HEK293 (cell line): ENCODE results near the gene ALDH4A1.

Source experiments
- CTCF ChIA-PET: fragments of 350-600 bp; formaldehyde crosslinking; extraction: SDS; loops from one replicate; lab custom pipeline; 2021; ENCODE audit warnings: antibody characterized with exemption; lab: Yijun Ruan, JAX
- POLR2A ChIA-PET: fragments of 300-600 bp; formaldehyde crosslinking; extraction: SDS; loops from one replicate; lab custom pipeline; 2020; ENCODE audit warnings: antibody characterized with exemption, inconsistent platforms; lab: Yijun Ruan, JAX
- H3K27ac ChIP-seq: fragments of 200-500 bp; sonication (Bioruptor generic); 2 replicates; pipeline ENCODE4 v1.5.1; 2014; ENCODE audit warnings: low read depth, low read length, control low read depth, inconsistent platforms; ENCODE audit errors: extremely low read depth
- H3K36me3 ChIP-seq, 2 experiments: fragments of 200-500 bp in 1 of 2; sonication (Bioruptor generic) in 1 of 2; 1 replicate in 1 of 2; 2 replicates in 1 of 2; pipeline ENCODE4 v1.5.1; 2014 to 2017; ENCODE audit warnings: inconsistent platforms in 2 of 2, low read length in 2 of 2; ENCODE audit not compliant: control insufficient read depth in 2 of 2, insufficient read depth in 1 of 2
- H3K4me1 ChIP-seq: fragments of 200-500 bp; sonication (Bioruptor generic); 2 replicates; pipeline ENCODE4 v1.5.1; 2014; ENCODE audit warnings: mild to moderate bottlenecking, low read length, inconsistent platforms; ENCODE audit not compliant: control insufficient read depth, insufficient read depth
- H3K4me3 ChIP-seq: 2 replicates; pipeline ENCODE4 v1.5.1; 2011; ENCODE audit warnings: low read depth, mild to moderate bottlenecking, control low read depth, low read length, moderate library complexity
- H3K9me3 ChIP-seq: fragments of 200-500 bp; sonication (Bioruptor generic); 2 replicates; pipeline ENCODE4 v1.5.1; 2014; ENCODE audit warnings: low read depth, low read length, inconsistent platforms; ENCODE audit not compliant: control insufficient read depth, insufficient read depth
- GLIS2 ChIP-seq: fragments of 450-650 bp; formaldehyde crosslinking; IDR thresholded peaks from 2 replicates; pipeline ENCODE4 v1.5.1; 2016; ENCODE audit warnings: missing biosample characterization, missing genetic modification characterization
- SCRT1 ChIP-seq: fragments of 450-650 bp; formaldehyde crosslinking; IDR thresholded peaks from 2 replicates; pipeline ENCODE4 v1.5.1; 2016; ENCODE audit warnings: missing biosample characterization, missing genetic modification characterization, borderline replicate concordance
- ZBTB21 ChIP-seq: fragments of 450-650 bp; formaldehyde crosslinking; IDR thresholded peaks from 2 replicates; pipeline ENCODE4 v1.5.1; 2017; ENCODE audit warnings: missing biosample characterization, missing genetic modification characterization
- ZNF169 ChIP-seq: fragments of 450-650 bp; formaldehyde crosslinking; IDR thresholded peaks from 2 replicates; pipeline ENCODE4 v1.5.1; 2016; ENCODE audit warnings: missing biosample characterization, missing genetic modification characterization
- ZNF2 ChIP-seq: fragments of 450-650 bp; formaldehyde crosslinking; IDR thresholded peaks from 2 replicates; pipeline ENCODE4 v1.5.1; 2016; ENCODE audit warnings: missing biosample characterization, missing genetic modification characterization
- ZNF211 ChIP-seq: fragments of 450-650 bp; formaldehyde crosslinking; IDR thresholded peaks from 2 replicates; pipeline ENCODE4 v1.5.1; 2016; ENCODE audit warnings: low read depth, missing biosample characterization, missing genetic modification characterization
- ZNF664 ChIP-seq: fragments of 450-650 bp; formaldehyde crosslinking; IDR thresholded peaks from 2 replicates; pipeline ENCODE4 v1.5.1; 2016; ENCODE audit warnings: missing biosample characterization, missing genetic modification characterization
- ZNF768 ChIP-seq: fragments of 450-650 bp; formaldehyde crosslinking; IDR thresholded peaks from 2 replicates; pipeline ENCODE4 v1.5.1; 2018; ENCODE audit warnings: missing biosample characterization, mild to moderate bottlenecking, missing genetic modification characterization
- TF ChIP-seq, protein P1 (sequence below): fragments of 450-650 bp; IDR thresholded peaks from 2 replicates; pipeline ENCODE4 v1.5.1; 2018; ENCODE audit warnings: missing biosample characterization, missing genetic modification characterization
- TF ChIP-seq, protein P2 (sequence below): fragments of 450-650 bp; formaldehyde crosslinking; IDR thresholded peaks from 2 replicates; pipeline ENCODE4 v1.5.1; 2016; ENCODE audit warnings: missing biosample characterization, missing genetic modification characterization
- TF ChIP-seq, protein P3 (sequence below): fragments of 450-650 bp; formaldehyde crosslinking; IDR thresholded peaks from 2 replicates; pipeline ENCODE4 v1.5.1; 2017; ENCODE audit warnings: missing biosample characterization, missing genetic modification characterization

Gene ALDH4A1

DNA sequence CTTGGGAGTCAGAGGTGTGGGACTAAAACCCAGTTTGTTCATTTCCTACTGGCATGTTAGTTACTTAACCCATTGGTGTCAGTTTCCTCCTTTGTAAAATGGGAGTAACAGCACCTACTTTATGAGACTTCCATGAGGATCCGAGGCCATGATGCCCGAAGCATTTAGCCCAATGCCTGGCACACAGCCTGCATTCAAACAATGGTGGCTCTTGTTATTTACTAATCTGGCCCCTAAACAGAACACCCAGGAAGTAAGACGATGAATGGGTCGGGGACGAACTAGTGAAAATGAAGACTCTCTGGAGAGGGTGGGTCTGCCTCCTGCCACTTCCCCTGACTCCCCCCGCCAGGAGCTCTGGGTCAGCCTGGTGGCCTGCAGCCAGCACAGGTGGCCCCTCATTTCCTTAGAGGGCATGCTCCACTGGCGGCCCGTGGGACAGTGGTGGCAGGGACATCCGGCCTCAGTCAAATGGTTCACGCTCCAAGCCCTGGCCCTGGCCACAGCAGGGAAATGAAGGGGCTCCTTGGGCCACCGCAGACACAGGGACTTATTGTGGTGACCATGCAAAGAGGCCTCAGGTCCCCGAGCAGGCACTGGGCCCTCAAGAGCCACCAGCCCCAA lies 33.4 kb downstream of the ALDH4A1 start:
- CTCF ChIA-PET, result interaction anchor here (0.8 to 1.0 kb wide), 3 partner anchors 8 to 66 kb away, joined by 3 read pairs; no protein-coding TSS in a partner anchor
- H3K36me3 ChIP-seq, result no peaks in the 10 kb centered on the region
- H3K4me3 ChIP-seq, result no peak overlapping the region
- TF ChIP-seq, protein P1, sequence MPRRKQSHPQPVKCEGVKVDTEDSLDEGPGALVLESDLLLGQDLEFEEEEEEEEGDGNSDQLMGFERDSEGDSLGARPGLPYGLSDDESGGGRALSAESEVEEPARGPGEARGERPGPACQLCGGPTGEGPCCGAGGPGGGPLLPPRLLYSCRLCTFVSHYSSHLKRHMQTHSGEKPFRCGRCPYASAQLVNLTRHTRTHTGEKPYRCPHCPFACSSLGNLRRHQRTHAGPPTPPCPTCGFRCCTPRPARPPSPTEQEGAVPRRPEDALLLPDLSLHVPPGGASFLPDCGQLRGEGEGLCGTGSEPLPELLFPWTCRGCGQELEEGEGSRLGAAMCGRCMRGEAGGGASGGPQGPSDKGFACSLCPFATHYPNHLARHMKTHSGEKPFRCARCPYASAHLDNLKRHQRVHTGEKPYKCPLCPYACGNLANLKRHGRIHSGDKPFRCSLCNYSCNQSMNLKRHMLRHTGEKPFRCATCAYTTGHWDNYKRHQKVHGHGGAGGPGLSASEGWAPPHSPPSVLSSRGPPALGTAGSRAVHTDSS (tag by site-specific recombination), result no peak
- TF ChIP-seq ZNF211 (tag by site-specific recombination) (no peak), ZNF2 (no peak), ZBTB21 (tag by site-specific recombination) (no peak), GLIS2 (tag by site-specific recombination) (no peak), ZNF169 (tag by site-specific recombination) (no peak)
- TF ChIP-seq, protein P2, sequence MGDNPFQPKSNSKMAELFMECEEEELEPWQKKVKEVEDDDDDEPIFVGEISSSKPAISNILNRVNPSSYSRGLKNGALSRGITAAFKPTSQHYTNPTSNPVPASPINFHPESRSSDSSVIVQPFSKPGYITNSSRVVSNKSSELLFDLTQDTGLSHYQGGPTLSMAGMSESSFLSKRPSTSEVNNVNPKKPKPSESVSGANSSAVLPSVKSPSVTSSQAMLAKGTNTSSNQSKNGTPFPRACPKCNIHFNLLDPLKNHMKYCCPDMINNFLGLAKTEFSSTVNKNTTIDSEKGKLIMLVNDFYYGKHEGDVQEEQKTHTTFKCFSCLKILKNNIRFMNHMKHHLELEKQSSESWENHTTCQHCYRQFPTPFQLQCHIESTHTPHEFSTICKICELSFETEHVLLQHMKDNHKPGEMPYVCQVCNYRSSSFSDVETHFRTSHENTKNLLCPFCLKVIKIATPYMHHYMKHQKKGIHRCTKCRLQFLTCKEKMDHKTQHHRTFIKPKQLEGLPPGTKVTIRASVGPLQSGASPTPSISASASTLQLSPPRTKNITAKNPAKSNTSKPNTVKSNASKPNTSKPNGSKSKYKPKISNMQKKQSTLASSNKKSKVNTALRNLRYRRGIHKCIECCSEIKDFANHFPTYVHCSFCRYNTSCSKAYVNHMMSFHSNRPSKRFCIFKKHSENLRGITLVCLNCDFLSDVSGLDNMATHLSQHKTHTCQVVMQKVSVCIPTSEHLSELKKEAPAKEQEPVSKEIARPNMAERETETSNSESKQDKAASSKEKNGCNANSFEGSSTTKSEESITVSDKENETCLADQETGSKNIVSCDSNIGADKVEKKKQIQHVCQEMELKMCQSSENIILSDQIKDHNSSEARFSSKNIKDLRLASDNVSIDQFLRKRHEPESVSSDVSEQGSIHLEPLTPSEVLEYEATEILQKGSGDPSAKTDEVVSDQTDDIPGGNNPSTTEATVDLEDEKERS (tag by site-specific recombination), result no peak
- no peaks in the 10 kb centered on the region for H3K4me1 ChIP-seq
- no peaks in the 10 kb centered on the region for H3K9me3 ChIP-seq
- POLR2A ChIA-PET, result no interaction called here
- no peak overlapping the region for H3K27ac ChIP-seq

DNA sequence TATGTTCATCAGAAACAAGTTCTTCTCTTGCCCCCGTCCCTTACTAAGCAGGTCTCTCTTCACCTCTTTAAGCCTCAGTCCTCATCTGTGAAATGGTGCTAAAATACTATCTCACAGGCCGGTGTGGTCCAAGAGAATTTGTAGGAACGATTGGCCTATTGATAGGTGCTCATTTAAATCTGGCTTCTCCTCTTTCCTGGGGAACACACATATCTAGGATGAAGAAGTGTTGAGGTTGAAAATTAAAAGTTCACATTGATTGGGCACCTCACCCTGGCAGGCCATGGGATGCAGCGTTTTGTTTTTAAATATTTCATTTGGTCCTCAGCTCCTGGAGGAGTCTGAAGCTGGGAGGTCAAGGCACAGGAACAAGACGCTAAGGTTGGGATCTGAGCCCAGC lies 34.0 kb downstream of the ALDH4A1 start:
- no peaks in the 10 kb centered on the region for H3K36me3 ChIP-seq
- ChIA-PET CTCF (interaction anchor here (0.8 to 1.0 kb wide), 2 partner anchors 16 to 65 kb away, joined by 3 read pairs; no protein-coding TSS in a partner anchor), POLR2A (no interaction called here)

DNA sequence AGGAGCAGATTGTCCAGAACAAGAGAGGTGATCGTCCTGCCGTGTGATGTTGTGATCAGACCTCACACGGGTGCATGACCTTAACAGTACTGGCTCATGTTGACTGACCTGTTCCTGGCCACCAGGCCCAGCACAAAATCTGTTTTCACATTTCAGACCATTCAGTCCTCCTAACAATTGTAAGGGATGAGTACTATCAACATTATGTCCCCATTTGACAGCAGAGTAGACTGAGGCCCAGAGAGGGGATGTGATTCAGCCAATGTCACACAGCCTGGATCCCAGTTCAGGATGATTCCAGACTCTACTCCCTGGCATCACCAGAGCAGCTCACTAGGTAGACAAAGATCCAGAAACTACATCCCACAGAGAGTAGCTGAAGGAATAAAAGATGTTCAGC lies 35.5 kb downstream of the ALDH4A1 start:
- ChIA-PET POLR2A (interaction anchor here (0.7 kb wide), 1 partner anchor 16 kb away, joined by 4 read pairs; no protein-coding TSS in a partner anchor), CTCF (interaction anchor here (1.4 kb wide), 1 partner anchor 9 kb away, joined by 6 read pairs; no protein-coding TSS in a partner anchor)
- H3K4me1 ChIP-seq, result no peaks in the 10 kb centered on the region
- H3K9me3 ChIP-seq, result no peaks in the 10 kb centered on the region
- H3K4me3 ChIP-seq, result no peak overlapping the region
- no peaks in the 10 kb centered on the region for H3K36me3 ChIP-seq
- H3K27ac ChIP-seq, result no peak overlapping the region
- TF ChIP-seq SCRT1 (tag by site-specific recombination), result no peak
- TF ChIP-seq ZNF768, result 0 out of 2 replicates have a peak, but pooled peaks have one; percentile 25

More for the DNA sequence above, 34.0 kb downstream of the ALDH4A1 start:
- Histone ChIP-seq H3K9me3 (no peaks in the 10 kb centered on the region), H3K4me1 (no peaks in the 10 kb centered on the region), H3K27ac (no peak overlapping the region), H3K4me3 (no peak overlapping the region)
- TF ChIP-seq, protein P3, sequence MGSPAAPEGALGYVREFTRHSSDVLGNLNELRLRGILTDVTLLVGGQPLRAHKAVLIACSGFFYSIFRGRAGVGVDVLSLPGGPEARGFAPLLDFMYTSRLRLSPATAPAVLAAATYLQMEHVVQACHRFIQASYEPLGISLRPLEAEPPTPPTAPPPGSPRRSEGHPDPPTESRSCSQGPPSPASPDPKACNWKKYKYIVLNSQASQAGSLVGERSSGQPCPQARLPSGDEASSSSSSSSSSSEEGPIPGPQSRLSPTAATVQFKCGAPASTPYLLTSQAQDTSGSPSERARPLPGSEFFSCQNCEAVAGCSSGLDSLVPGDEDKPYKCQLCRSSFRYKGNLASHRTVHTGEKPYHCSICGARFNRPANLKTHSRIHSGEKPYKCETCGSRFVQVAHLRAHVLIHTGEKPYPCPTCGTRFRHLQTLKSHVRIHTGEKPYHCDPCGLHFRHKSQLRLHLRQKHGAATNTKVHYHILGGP (tag by site-specific recombination), result no peak
- peak; percentile 61 for TF ChIP-seq ZNF664 (tag by site-specific recombination)
